ENCODE data around the gene ANKRD13D.

Gene ANKRD13D

GRCh38 chr11:67273260-67273990 lies 15.7 kb upstream of the ANKRD13D start:
- no peak for DNase-seq (ENCODE audit: low spot score)

- DNase-seq (ENCODE audit: low spot score) = no peak
These were observed 14.1 kb upstream of the ANKRD13D start for GRCh38 chr11:67274768-67275605.

GRCh38 chr11:67275606-67276409 lies 13.3 kb upstream of the ANKRD13D start:
- no peak for DNase-seq (ENCODE audit: low spot score)

DNA sequence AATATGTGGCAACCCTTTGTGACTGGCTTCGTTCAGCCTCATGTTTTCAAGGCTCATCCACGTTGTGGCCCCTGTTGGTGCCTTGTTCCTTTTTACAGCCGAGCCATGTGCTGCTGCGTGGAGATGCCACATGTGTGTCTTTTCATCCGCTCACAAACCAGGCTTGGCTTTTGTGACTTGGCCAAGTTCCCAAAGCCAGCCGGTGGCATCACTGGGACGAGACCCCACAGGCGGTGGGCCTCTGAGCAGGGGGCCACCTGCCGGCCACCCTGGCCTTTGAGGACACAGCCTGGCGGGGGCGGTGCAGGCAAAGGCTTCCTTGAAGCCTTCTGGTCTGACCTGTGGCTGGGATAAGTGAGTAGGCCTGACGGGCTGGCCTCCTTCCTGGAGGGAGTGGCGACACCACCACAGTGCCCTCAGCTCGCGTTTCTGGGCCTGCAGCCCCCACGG lies 12.3 kb upstream of the ANKRD13D start:
- no peak for DNase-seq (ENCODE audit: low spot score)

DNA sequence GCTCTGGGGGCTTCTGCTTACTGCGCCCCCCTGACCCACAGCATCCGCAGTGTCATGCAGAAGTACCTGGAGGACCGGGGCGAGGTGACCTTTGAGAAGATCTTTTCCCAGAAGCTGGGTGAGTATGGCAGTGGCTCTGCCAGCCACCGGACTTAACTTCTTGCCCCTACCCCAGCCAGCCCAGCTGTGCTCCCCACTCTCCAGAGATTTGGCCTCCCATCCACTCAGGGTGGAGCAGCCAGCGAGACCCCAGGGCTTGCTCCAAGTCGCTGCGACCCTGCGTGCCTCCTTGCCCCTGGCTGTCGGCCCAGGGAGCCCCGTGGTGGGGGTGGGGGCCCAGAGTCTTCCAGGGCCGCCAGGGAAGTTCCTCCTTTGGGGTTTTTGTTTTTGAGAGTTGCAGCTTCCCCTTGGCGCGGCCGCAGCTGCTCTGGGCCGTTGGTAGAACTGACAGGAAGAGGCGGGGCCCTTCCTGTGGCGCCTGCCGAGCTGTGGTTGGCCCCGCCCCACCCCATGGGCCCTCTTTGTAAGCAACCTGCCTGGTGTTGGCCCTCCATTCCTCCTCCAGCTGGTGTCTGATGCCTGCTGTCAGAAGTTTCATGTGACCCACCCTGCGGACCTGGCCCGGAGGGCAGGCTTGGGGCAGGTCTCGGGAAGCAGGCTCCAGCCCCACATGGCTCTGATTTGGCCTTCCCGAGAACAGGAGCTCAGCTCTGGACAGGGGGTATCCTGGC lies 11.7 kb upstream of the ANKRD13D start:
- peak; percentile 93 for DNase-seq (ENCODE audit: low spot score)

GRCh38 chr11:67278135-67278938 lies 10.8 kb upstream of the ANKRD13D start:
- DNase-seq (ENCODE audit: low spot score) = no peak

GRCh38 chr11:67278939-67279588 lies 10.0 kb upstream of the ANKRD13D start:
- no peak for DNase-seq (ENCODE audit: low spot score)

GRCh38 chr11:67279589-67280340 lies 9.3 kb upstream of the ANKRD13D start:
- no peak for DNase-seq (ENCODE audit: low spot score)

DNA sequence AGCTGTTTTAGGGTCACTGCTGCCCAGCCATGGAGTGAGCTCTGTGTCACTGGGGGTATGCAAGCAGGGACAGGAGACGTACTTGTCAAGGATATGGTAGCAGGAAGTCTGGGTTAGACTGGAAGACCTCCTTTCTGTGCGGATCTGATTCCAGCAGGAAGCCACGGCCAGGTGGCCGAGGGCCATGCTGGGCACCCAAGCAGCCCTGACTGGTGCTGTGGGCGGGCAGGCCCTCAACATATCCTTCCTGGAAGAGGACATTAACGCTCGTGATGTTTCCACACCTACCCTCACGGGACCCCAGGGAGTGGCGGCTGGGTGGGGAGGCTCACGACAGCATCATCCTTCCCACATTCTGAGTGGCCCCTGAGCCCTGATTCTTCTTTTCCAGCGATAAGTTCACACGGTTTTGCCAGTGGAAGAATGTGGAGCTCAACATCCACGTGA lies 8.7 kb upstream of the ANKRD13D start:
- DNase-seq (ENCODE audit: low spot score) = no peak

DNA sequence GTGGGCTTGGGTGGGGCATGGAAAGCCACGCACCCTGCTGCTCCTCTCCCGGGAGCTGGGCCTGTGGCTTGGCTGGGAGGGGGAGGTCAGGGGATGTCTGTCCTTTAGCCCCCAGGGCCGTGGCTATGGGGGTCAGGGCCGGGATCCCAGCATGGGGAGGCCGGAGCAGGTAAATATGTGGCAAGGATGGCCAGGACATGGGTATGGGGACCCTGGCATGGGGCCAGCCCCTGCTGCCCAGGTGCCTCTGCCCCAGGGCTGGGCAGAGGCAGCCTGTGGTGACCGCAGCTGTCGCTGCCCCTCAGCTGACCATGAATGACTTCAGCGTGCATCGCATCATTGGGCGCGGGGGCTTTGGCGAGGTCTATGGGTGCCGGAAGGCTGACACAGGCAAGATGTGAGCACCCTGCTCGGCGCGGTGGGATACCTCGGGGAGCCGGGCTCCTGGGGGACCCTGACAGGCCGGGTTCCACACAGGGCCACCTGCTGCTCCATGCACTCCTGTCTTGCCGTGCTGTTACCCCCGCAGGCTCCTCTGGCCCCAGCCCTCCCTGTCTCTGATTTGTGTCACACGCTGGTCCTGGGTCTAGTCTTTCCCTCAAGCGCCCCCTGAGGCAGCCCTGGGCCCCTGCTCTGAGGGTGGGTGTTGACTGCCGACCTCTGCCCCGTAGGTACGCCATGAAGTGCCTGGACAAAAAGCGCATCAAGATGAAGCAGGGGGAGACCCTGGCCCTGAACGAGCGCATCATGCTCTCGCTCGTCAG lies 8.1 kb upstream of the ANKRD13D start:
- no peak for DNase-seq (ENCODE audit: low spot score)

GRCh38 chr11:67281552-67282150 lies 7.5 kb upstream of the ANKRD13D start:
- DNase-seq (ENCODE audit: low spot score) = no peak

GRCh38 chr11:67282155-67282875 lies 6.8 kb upstream of the ANKRD13D start:
- no peak for DNase-seq (ENCODE audit: low spot score)

DNA sequence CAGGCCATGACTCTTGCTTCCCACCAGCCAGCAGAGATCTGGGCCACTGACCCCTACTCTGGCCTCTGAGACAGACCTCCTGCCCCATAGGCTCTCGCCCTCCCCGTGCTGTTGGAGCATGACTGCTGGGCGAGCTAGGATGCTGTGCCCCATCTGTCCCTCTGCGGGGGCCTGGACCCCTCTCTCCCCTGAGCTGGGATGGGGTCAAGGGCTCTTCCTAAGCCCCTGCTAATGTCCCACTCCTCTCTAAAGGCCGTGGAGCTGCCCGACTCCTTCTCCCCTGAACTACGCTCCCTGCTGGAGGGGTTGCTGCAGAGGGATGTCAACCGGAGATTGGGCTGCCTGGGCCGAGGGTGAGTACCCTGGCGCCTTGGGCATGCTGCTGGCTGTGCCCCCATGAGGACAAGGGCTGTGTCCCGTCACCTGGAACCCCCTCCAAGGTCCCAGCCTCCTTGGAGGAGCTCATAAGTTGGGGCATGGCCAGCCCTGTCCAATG lies 6.2 kb upstream of the ANKRD13D start:
- DNase-seq (ENCODE audit: low spot score) = no peak

DNA sequence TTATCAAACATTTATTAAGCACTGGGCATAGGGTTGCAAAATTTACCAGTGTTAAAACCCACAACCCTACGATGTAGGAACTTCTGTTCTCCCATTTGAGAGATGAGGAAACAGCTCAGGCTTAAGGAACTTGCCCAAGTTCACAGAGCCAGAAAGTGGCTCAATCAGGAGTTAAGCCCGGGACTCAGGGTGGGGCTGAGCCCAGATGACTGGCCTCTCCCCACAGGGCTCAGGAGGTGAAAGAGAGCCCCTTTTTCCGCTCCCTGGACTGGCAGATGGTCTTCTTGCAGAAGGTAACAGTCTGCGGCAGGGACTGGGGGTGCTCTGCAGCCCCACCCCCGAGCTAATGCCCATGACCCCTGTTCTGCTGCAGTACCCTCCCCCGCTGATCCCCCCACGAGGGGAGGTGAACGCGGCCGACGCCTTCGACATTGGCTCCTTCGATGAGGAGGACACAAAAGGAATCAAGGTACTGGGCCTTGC lies 5.6 kb upstream of the ANKRD13D start:
- no peak for DNase-seq (ENCODE audit: low spot score)

DNA sequence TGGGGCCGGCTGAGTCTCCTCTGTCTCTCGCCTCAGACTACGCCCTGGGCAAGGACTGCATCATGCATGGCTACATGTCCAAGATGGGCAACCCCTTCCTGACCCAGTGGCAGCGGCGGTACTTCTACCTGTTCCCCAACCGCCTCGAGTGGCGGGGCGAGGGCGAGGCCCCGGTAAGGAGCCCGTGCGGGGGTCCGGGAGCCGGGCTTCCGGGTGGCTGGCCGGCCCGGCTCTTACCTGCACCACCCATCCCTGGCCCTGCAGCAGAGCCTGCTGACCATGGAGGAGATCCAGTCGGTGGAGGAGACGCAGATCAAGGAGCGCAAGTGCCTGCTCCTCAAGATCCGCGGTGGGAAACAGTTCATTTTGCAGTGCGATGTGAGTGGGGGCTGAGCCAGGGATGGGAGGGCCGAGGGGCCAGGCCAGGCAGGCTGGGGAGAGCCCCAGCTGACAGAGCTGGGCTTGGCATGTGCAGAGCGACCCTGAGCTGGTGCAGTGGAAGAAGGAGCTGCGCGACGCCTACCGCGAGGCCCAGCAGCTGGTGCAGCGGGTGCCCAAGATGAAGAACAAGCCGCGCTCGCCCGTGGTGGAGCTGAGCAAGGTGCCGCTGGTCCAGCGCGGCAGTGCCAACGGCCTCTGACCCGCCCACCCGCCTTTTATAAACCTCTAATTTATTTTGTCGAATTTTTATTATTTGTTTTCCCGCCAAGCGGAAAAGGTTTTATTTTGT lies 4.1 kb upstream of the ANKRD13D start:
- no peak for DNase-seq (ENCODE audit: low spot score)
